ENCODE measurements around the gene SDK1. TPM values are rescaled to one million over a fixed set of nuclear protein-coding genes. Genes with fewer than 3 reads are reported as not detected.
A peak's percentile ranks its signal among the peaks of the same experiment; 100 is the strongest.

The SDK1 gene
- total RNA-seq, 1 donor, result 0.27 TPM

DNA sequence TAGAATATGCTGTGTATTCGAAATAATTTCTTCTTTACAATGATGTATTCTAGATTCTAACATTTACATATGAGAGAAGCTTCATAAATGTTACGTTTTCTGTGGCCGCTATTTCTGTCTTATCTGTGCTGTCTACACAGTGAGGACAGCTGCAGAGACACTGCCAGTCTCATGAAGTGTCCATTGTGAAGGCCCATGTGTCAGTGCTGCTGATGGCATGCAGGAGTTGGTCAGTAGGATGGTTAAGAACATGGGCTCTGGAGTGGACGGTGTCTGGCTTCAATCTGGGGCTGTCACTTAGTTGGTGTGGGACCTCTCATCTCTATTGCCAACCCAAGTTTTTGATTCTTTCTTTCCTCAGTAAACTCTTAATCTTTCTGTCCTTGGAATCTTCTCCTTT lies 137.3 kb downstream of the SDK1 start:
- H3K4me3 ChIP-seq (ENCODE audit: low read depth, low read length), result no peak overlapping the region
- no peak for DNase-seq (ENCODE audit: low read depth)

GRCh38 chr7:3439333-3440030 lies 138.4 kb downstream of the SDK1 start:
- TF ChIP-seq, protein P1, sequence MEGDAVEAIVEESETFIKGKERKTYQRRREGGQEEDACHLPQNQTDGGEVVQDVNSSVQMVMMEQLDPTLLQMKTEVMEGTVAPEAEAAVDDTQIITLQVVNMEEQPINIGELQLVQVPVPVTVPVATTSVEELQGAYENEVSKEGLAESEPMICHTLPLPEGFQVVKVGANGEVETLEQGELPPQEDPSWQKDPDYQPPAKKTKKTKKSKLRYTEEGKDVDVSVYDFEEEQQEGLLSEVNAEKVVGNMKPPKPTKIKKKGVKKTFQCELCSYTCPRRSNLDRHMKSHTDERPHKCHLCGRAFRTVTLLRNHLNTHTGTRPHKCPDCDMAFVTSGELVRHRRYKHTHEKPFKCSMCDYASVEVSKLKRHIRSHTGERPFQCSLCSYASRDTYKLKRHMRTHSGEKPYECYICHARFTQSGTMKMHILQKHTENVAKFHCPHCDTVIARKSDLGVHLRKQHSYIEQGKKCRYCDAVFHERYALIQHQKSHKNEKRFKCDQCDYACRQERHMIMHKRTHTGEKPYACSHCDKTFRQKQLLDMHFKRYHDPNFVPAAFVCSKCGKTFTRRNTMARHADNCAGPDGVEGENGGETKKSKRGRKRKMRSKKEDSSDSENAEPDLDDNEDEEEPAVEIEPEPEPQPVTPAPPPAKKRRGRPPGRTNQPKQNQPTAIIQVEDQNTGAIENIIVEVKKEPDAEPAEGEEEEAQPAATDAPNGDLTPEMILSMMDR (IDR thresholded peaks at IDR 0.05; ENCODE audit: insufficient read depth, low read length), result no peak
- peak; percentile 82 for DNase-seq (ENCODE audit: low read depth)
- H3K4me3 ChIP-seq (ENCODE audit: low read depth, low read length), result no peak overlapping the region

More for the DNA sequence above, 137.3 kb downstream of the SDK1 start:
- TF ChIP-seq, protein P1 (IDR thresholded peaks at IDR 0.05; ENCODE audit: insufficient read depth, low read length), result no peak

GRCh38 chr7:3440509-3440908 lies 139.5 kb downstream of the SDK1 start:
- DNase-seq (ENCODE audit: low read depth), result no peak
- no peak overlapping the region for H3K4me3 ChIP-seq (ENCODE audit: low read depth, low read length)
- TF ChIP-seq, protein P1 (IDR thresholded peaks at IDR 0.05; ENCODE audit: insufficient read depth, low read length), result no peak

DNA sequence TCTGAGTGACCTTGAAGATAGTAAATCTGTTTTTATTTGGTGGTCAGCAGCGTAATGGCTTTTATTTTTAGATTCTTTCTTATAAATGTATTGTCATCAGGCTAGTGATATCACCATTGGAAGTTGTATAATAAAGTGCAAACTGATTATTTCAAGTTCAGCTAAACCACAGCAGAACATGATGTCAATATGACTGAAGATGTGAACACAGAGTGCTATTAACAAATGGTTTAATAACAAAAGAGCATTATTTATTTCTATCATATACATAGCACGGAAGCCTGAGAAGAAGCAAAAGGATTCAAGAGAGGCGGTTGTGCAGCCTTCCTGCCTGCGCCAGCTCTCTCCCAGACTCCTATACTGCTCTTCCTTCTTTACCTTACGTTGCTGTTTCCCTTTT lies 142.7 kb downstream of the SDK1 start:
- no peak overlapping the region for H3K4me3 ChIP-seq (ENCODE audit: low read depth, low read length)
- TF ChIP-seq, protein P1 (IDR thresholded peaks at IDR 0.05; ENCODE audit: insufficient read depth, low read length), result no peak
- DNase-seq (ENCODE audit: low read depth), result no peak

DNA sequence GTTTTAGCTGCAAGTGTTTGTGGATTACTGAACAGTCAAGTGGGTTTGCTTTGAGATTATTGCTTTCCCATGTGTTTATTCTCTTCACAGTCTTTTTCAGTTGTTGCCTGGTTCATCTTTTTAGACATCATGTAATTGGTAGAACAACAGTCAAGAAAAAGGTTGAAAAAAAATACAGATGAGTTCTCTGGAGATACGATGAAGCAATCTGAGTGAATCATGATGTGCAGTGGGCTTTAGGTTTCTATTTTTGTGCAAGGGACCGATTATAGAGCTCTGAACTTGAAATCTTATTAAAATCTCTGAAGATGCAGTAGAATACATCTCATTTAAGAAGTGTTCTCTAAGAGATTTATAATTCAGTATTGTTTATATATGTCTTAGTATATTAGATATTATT lies 145.7 kb downstream of the SDK1 start:
- DNase-seq (ENCODE audit: low read depth), result no peak
- TF ChIP-seq, protein P1 (IDR thresholded peaks at IDR 0.05; ENCODE audit: insufficient read depth, low read length), result no peak
- H3K4me3 ChIP-seq (ENCODE audit: low read depth, low read length), result no peak overlapping the region

DNA sequence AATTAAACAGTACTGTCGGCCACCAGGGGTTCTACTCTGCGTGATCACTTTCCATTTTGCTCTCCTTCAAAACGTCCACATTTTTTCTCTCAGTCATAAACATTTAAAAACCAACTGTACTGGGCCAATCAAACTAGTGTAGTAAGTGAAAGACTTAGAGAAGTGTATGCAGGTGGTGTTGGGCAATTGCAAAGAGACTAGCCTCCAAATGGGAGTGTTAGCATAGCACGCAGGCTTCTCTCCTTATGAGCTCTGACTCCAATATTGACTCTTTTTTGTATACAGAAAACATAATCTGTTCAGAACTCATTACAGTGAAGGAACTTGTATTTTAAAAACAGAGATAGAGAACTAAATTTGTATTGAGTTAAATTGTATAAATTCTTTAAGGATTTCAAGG lies 150.6 kb downstream of the SDK1 start:
- no peak for DNase-seq (ENCODE audit: low read depth)
- TF ChIP-seq, protein P1 (IDR thresholded peaks at IDR 0.05; ENCODE audit: insufficient read depth, low read length), result no peak
- H3K4me3 ChIP-seq (ENCODE audit: low read depth, low read length), result no peak overlapping the region

- DNase-seq (ENCODE audit: low read depth), result no peak
- TF ChIP-seq, protein P1 (IDR thresholded peaks at IDR 0.05; ENCODE audit: insufficient read depth, low read length), result no peak
Measured at GRCh38 chr7:3453398-3453797, 152.3 kb downstream of the SDK1 start.

More at GRCh38 chr7:3453398-3453797, 152.3 kb downstream of the SDK1 start:
- no peak overlapping the region for H3K4me3 ChIP-seq (ENCODE audit: low read depth, low read length)

All from fibroblast of the aortic adventitia (primary cell).